Suprapubic skin (tissue), 3 donors: ENCODE data around the gene STRA6.

Experiments used
- EP300 ChIP-seq: sonication (generic); formaldehyde crosslinking; IDR thresholded peaks from one replicate; pipeline ENCODE4 v1.6.1; 2017; ENCODE audit warnings: antibody characterized with exemption
- POLR2A ChIP-seq, 2 donors: fragments of 450-650 bp; IDR thresholded peaks; one replicate each; pipeline ENCODE4 v1.6.1; 2017; ENCODE audit warnings: antibody characterized with exemption in 2 of 2, mild to moderate bottlenecking in 2 of 2, moderate library complexity in 2 of 2
- TF ChIP-seq, protein P1 (sequence below), 2 donors: fragments of 200-600 bp in 1 of 2; fragments of 450-650 bp in 1 of 2; sonication (generic) in 1 of 2; IDR thresholded peaks; one replicate each; pipeline ENCODE4 v1.5.1; 2016 to 2019; ENCODE audit warnings: antibody characterized with exemption in 2 of 2, mild to moderate bottlenecking in 1 of 2, moderate library complexity in 1 of 2

DNA sequence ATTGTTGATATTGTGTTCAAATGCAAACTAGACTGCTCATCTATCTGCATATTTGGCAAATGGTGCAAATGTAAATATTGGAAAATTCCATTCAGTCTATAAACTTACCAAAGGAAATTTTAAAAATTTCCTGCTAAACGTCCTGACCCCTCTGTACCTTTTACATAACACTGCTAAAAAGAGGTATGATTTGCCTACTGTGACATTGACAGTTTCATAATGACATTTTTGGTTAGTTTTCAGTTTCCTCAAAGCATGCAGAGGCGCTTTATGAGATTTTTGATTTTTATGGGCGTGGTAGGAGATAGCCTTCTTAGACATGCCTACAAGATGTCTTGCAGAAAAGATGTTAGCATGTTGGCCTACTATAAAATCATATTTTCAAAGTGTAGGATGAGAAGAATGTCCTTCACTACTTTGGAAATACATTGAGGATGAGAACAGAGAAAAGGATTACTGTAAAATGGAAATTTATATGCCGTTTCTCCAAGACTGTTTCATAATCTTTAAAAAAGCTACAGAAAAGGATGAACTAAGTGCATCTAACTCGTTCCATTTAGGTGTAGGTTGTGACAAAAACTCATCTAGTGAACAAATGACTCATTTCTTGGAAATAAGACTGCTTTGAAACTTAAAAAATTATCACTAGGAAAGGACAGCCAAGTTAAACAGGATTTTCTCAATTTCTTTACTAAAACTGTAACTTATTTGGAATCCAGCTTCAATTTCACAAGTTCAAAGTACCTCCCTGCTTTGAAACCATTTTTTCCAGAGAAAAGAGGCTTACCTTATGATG, 43.5 kb downstream of the STRA6 start:
- TF ChIP-seq EP300 (no peak), POLR2A (IDR thresholded peaks at IDR 0.05) (no peak)
- TF ChIP-seq, protein P1, sequence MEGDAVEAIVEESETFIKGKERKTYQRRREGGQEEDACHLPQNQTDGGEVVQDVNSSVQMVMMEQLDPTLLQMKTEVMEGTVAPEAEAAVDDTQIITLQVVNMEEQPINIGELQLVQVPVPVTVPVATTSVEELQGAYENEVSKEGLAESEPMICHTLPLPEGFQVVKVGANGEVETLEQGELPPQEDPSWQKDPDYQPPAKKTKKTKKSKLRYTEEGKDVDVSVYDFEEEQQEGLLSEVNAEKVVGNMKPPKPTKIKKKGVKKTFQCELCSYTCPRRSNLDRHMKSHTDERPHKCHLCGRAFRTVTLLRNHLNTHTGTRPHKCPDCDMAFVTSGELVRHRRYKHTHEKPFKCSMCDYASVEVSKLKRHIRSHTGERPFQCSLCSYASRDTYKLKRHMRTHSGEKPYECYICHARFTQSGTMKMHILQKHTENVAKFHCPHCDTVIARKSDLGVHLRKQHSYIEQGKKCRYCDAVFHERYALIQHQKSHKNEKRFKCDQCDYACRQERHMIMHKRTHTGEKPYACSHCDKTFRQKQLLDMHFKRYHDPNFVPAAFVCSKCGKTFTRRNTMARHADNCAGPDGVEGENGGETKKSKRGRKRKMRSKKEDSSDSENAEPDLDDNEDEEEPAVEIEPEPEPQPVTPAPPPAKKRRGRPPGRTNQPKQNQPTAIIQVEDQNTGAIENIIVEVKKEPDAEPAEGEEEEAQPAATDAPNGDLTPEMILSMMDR (IDR thresholded peaks at IDR 0.05): no peak
